Activated CD8-positive, alpha-beta T cell treated with anti-CD3 and anti-CD28 coated beads for 36 hours (primary cell): ENCODE results near the gene NPSR1. TPM values are rescaled to one million over a fixed set of nuclear protein-coding genes. Genes with fewer than 3 reads are reported as not detected.

Experiments
- ATAC-seq: fragments of 200-7000 bp; cut with Tn5 transposase; one replicate; pipeline ENCODE4 v1.10.0; 2021; ENCODE audit warnings: mild to moderate bottlenecking, moderate library complexity
- CTCF ChIA-PET: fragments of 350-600 bp; sonication (Branson Sonifier 250); formaldehyde crosslinking; loops from one replicate; lab custom pipeline; 2021; ENCODE audit warnings: antibody characterized with exemption; lab: Charles Lee
- POLR2A ChIA-PET: fragments of 350-600 bp; sonication (Branson Sonifier 250); formaldehyde crosslinking; loops from one replicate; lab custom pipeline; 2021; ENCODE audit warnings: antibody characterized with exemption; lab: Charles Lee
- DNase-seq: peaks from one replicate; pipeline ENCODE4 v3.0.0-alpha.2; 2020
- H3K27ac Mint-ChIP-seq: one replicate; pipeline ENCODE4 v1.8.0; 2021; ENCODE audit warnings: mild to moderate bottlenecking, mixed read lengths
- H3K27me3 Mint-ChIP-seq: one replicate; pipeline ENCODE4 v1.8.0; 2021; ENCODE audit warnings: mixed read lengths
- H3K36me3 Mint-ChIP-seq: one replicate; pipeline ENCODE4 v1.8.0; 2021; ENCODE audit warnings: low read depth, mixed read lengths
- H3K4me1 Mint-ChIP-seq: one replicate; pipeline ENCODE4 v1.8.0; 2021; ENCODE audit warnings: low read depth, mixed read lengths
- H3K4me3 Mint-ChIP-seq: one replicate; pipeline ENCODE4 v1.8.0; 2021; ENCODE audit warnings: mild to moderate bottlenecking, moderate library complexity, mixed read lengths
- H3K9me3 Mint-ChIP-seq: one replicate; pipeline ENCODE4 v1.8.0; 2021; ENCODE audit warnings: mixed read lengths
- intact Hi-C: fragments of 100-400 bp; cut with micrococcal nuclease; formaldehyde crosslinking; loops from one replicate; pipeline ENCODE4 v1.10.0; 2022
- total RNA-seq, 2 experiments: library from RNA; stranded (reverse); gene quantifications; one replicate each; pipeline ENCODE4 v1.2.3, GENCODE V29; 2021
- TF ChIP-seq, protein P1 (sequence below): fragments of 200-600 bp; IDR thresholded peaks from one replicate; pipeline ENCODE4 v1.8.0; 2022; ENCODE audit warnings: antibody characterized with exemption, mild to moderate bottlenecking

The NPSR1 gene
- total RNA-seq, 2 experiments from 2014 or later, result not detected

- Mint-ChIP-seq H3K27me3 (no peaks in the 10 kb centered on the region), H3K4me1 (no peaks in the 10 kb centered on the region), H3K36me3 (no peaks in the 10 kb centered on the region), H3K27ac (no peak overlapping the region), H3K9me3 (no peaks in the 10 kb centered on the region), H3K4me3 (no peak overlapping the region)
- intact Hi-C loops, result no loop called here
- ATAC-seq (no peak), DNase-seq (no peak)
- TF ChIP-seq, protein P1, sequence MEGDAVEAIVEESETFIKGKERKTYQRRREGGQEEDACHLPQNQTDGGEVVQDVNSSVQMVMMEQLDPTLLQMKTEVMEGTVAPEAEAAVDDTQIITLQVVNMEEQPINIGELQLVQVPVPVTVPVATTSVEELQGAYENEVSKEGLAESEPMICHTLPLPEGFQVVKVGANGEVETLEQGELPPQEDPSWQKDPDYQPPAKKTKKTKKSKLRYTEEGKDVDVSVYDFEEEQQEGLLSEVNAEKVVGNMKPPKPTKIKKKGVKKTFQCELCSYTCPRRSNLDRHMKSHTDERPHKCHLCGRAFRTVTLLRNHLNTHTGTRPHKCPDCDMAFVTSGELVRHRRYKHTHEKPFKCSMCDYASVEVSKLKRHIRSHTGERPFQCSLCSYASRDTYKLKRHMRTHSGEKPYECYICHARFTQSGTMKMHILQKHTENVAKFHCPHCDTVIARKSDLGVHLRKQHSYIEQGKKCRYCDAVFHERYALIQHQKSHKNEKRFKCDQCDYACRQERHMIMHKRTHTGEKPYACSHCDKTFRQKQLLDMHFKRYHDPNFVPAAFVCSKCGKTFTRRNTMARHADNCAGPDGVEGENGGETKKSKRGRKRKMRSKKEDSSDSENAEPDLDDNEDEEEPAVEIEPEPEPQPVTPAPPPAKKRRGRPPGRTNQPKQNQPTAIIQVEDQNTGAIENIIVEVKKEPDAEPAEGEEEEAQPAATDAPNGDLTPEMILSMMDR, result no peak
- POLR2A ChIA-PET, result no interaction called here
- CTCF ChIA-PET, result no interaction called here
Observed at GRCh38 chr7:34652809-34653208, 5.2 kb upstream of the NPSR1 start.

- CTCF ChIA-PET, result no interaction called here
- no peaks in the 10 kb centered on the region for H3K4me1 Mint-ChIP-seq
Observed at GRCh38 chr7:34653787-34654186, 4.2 kb upstream of the NPSR1 start.

GRCh38 chr7:34655384-34655783 lies 2.6 kb upstream of the NPSR1 start:
- no peaks in the 10 kb centered on the region for H3K27me3 Mint-ChIP-seq
- intact Hi-C loops, result no loop called here
- TF ChIP-seq, protein P1, result no peak
- ChIA-PET POLR2A (no interaction called here), CTCF (no interaction called here)
- ATAC-seq, result no peak
- no peak overlapping the region for H3K4me3 Mint-ChIP-seq
- no peaks in the 10 kb centered on the region for H3K4me1 Mint-ChIP-seq
- DNase-seq, result no peak
- no peaks in the 10 kb centered on the region for H3K36me3 Mint-ChIP-seq
- H3K27ac Mint-ChIP-seq, result no peak overlapping the region
- no peaks in the 10 kb centered on the region for H3K9me3 Mint-ChIP-seq

More at GRCh38 chr7:34653787-34654186, 4.2 kb upstream of the NPSR1 start:
- POLR2A ChIA-PET, result interaction anchor here (0.6 kb wide), 1 partner anchor 406 kb away, joined by 3 read pairs; no protein-coding TSS in a partner anchor
- H3K9me3 Mint-ChIP-seq, result no peaks in the 10 kb centered on the region
- intact Hi-C loops, result no loop called here
- TF ChIP-seq, protein P1, result no peak
- ATAC-seq (no peak), DNase-seq (no peak)
- no peaks in the 10 kb centered on the region for H3K27me3 Mint-ChIP-seq
- H3K27ac Mint-ChIP-seq, result no peak overlapping the region
- H3K36me3 Mint-ChIP-seq, result no peaks in the 10 kb centered on the region
- no peak overlapping the region for H3K4me3 Mint-ChIP-seq

GRCh38 chr7:34656041-34656440 lies 2.0 kb upstream of the NPSR1 start:
- intact Hi-C loops, result no loop called here
- DNase-seq (no peak), ATAC-seq (no peak)
- no peak overlapping the region for H3K27ac Mint-ChIP-seq
- no peaks in the 10 kb centered on the region for H3K27me3 Mint-ChIP-seq
- TF ChIP-seq, protein P1, result no peak
- CTCF ChIA-PET, result no interaction called here
- no peaks in the 10 kb centered on the region for H3K36me3 Mint-ChIP-seq
- no peaks in the 10 kb centered on the region for H3K9me3 Mint-ChIP-seq
- no peak overlapping the region for H3K4me3 Mint-ChIP-seq
- no peaks in the 10 kb centered on the region for H3K4me1 Mint-ChIP-seq
- POLR2A ChIA-PET, result no interaction called here

GRCh38 chr7:34659472-34660075 lies 1.6 kb downstream of the NPSR1 start:
- no peaks in the 10 kb centered on the region for H3K36me3 Mint-ChIP-seq
- intact Hi-C loops, result no loop called here
- no peak for ATAC-seq
- TF ChIP-seq, protein P1, result no peak
- no peak overlapping the region for H3K27ac Mint-ChIP-seq
- H3K4me3 Mint-ChIP-seq, result no peak overlapping the region
- H3K4me1 Mint-ChIP-seq, result no peaks in the 10 kb centered on the region
- DNase-seq, result no peak
- POLR2A ChIA-PET, result no interaction called here
- no peaks in the 10 kb centered on the region for H3K27me3 Mint-ChIP-seq
- H3K9me3 Mint-ChIP-seq, result no peaks in the 10 kb centered on the region
- CTCF ChIA-PET, result interaction anchor here (0.9 kb wide), 1 partner anchor 14 kb away, joined by 3 read pairs; no protein-coding TSS in a partner anchor
